Inflammatory macrophage (primary cell): Measurements from ENCODE around the gene BCL2L13.

Experiments used
- DNase-seq, 2 donors: peaks; one replicate each; pipeline ENCODE4 v3.0.0-alpha.2; 2020 to 2022

The BCL2L13 gene

GRCh38 chr22:17767233-17768065 lies 128.9 kb downstream of the BCL2L13 start:
- DNase-seq = peak; percentile 19 to 52

GRCh38 chr22:17769013-17769715 lies 130.6 kb downstream of the BCL2L13 start:
- peak; percentile 72 to 78 for DNase-seq

GRCh38 chr22:17769716-17770082 lies 131.1 kb downstream of the BCL2L13 start:
- no peak for DNase-seq

- DNase-seq = no peak
Observed at GRCh38 chr22:17770180-17771077, 131.9 kb downstream of the BCL2L13 start.

GRCh38 chr22:17772249-17772957 lies 133.8 kb downstream of the BCL2L13 start:
- DNase-seq = no peak

- peak; percentile 36 to 61 for DNase-seq
Observed at GRCh38 chr22:17772958-17773605, 134.5 kb downstream of the BCL2L13 start.

GRCh38 chr22:17773606-17774205 lies 135.1 kb downstream of the BCL2L13 start:
- DNase-seq = peak in 1 of 2 donors; percentile 28

- peak; percentile 65 to 79 for DNase-seq
Observed at GRCh38 chr22:17774206-17774925, 135.8 kb downstream of the BCL2L13 start, which contains the start of gene BID. BID (minus strand) TSS chr22:17774469; CDS start chr22:17750116, 24,353 bp downstream.

- DNase-seq = peak; percentile 39 to 70
Observed at GRCh38 chr22:17774926-17775685, 136.5 kb downstream of the BCL2L13 start.

GRCh38 chr22:17775781-17776465 lies 137.4 kb downstream of the BCL2L13 start:
- no peak for DNase-seq

- peak; percentile 76 to 86 for DNase-seq
Observed at GRCh38 chr22:17777005-17777716, 138.6 kb downstream of the BCL2L13 start.

- no peak for DNase-seq
Observed at GRCh38 chr22:17777717-17778044, 139.1 kb downstream of the BCL2L13 start.

- DNase-seq = no peak
Observed at GRCh38 chr22:17778412-17778976, 139.9 kb downstream of the BCL2L13 start.

- no peak for DNase-seq
Observed at GRCh38 chr22:17779286-17780115, 140.9 kb downstream of the BCL2L13 start.

GRCh38 chr22:17780116-17780740 lies 141.7 kb downstream of the BCL2L13 start:
- no peak for DNase-seq
